GM21528 (cell line): ENCODE measurements around the gene SLC10A6.

Experiments used
- ATAC-seq: cut with Tn5 transposase; IDR thresholded peaks from one replicate; pipeline ENCODE4 v1.9.1; 2021; ENCODE audit warnings: mild to moderate bottlenecking, moderate library complexity; ENCODE audit not compliant: unreplicated experiment, low FRiP score

SLC10A6 gene

DNA sequence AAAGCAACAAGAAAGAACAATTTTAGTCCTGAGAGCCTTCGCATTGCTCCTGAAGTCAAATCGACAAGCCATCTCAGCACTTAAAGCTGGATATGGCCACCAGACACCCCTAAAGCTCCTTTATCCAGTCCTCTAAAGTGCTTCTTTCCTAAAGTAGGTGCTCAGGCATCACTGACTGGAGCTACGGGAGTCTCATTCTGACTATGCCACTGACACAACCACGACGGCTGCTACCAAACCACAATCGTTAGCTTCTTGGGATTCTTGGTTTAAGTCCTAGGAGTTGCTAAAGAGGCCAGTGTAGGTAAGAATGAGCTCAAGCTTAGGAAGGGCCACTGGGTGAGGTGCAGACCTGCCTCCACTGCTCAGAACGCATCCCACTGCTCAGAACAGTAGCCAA, 1.0 kb downstream of the SLC10A6 start:
- ATAC-seq = no peak

- no peak for ATAC-seq
Observed at GRCh38 chr4:86847571-86847970, 1.6 kb downstream of the SLC10A6 start.

- ATAC-seq = no peak
Observed at GRCh38 chr4:86846921-86847320, 2.3 kb downstream of the SLC10A6 start.

DNA sequence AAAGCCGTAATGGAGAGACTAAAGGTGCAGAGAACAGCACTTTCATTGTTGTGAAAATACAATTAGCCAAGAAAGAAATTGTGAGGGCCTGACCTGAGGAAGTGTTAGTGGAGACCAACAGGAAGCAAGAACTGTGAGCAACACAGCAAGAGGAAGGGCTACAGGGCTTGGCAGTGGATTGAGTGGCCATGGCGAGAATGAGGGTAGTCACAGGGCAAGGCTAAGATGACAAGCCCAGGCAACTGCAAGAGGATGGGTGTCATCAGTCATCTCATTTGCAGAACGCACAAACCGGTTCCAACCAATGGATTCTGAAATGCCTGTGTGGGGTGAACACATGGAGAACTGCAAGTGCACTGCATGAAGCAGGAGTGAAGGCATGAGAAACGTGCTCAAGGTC, 3.6 kb downstream of the SLC10A6 start:
- no peak for ATAC-seq

GRCh38 chr4:86841309-86841708, 7.9 kb downstream of the SLC10A6 start:
- no peak for ATAC-seq

DNA sequence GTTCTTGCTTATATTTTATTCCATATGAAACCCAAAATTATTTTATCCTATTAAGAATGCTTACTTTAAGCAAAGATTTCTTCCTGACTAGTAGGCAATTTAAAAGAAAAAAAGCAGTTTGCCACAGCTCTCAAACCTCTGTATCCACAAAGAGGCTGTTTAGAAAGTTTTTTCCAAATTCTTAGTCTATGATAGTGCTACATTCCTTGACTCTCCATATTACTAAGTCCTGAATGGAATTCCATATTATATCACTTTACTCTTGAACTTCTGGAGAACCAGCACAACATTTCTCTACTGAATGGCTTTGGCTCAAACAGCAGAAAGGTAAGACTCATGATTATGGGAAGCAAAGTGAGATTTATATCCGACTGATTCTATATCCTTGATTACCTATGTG, 8.3 kb downstream of the SLC10A6 start:
- no peak for ATAC-seq

GRCh38 chr4:86837691-86838503, 11.3 kb downstream of the SLC10A6 start:
- no peak for ATAC-seq

DNA sequence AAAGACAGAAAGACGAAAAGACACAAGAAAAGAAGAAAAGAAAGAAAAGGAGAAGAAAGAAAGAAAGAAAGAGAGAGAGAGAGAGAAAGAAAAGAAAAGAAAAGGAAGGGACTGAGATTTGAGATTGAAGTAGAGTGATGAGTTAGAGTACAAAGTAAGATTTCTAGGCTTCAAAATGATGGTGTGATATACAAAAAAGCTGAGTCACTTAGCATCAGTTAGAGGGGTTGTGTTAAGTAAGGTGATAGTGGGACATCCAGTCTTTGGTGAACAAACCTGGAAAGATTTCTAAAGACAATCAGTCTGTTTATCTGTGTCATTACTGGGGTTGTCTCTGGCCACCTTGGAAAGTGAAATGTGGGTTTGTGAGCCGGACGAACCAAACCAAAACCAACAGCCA, 13.5 kb downstream of the SLC10A6 start:
- no peak for ATAC-seq

- ATAC-seq = no peak
Observed at GRCh38 chr4:86834901-86835300, 14.3 kb downstream of the SLC10A6 start.

DNA sequence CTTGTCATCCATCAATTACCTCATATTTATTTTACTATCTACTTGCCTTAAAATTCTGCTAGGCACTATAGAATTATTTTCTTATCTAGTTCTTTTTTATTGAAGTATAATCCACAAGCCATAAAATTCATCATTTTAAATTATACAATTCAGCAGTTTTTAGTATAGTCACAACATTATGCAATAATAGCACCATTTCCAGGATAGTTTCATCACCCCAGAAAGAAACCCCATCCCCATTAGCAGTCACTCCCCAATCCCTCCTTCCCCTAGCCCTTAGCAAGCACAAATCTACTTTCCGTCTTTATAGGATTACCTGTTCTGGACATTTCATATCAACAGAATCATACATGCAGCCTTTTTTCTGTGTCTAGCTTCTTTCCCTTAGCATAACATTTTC, 15.6 kb downstream of the SLC10A6 start:
- no peak for ATAC-seq

DNA sequence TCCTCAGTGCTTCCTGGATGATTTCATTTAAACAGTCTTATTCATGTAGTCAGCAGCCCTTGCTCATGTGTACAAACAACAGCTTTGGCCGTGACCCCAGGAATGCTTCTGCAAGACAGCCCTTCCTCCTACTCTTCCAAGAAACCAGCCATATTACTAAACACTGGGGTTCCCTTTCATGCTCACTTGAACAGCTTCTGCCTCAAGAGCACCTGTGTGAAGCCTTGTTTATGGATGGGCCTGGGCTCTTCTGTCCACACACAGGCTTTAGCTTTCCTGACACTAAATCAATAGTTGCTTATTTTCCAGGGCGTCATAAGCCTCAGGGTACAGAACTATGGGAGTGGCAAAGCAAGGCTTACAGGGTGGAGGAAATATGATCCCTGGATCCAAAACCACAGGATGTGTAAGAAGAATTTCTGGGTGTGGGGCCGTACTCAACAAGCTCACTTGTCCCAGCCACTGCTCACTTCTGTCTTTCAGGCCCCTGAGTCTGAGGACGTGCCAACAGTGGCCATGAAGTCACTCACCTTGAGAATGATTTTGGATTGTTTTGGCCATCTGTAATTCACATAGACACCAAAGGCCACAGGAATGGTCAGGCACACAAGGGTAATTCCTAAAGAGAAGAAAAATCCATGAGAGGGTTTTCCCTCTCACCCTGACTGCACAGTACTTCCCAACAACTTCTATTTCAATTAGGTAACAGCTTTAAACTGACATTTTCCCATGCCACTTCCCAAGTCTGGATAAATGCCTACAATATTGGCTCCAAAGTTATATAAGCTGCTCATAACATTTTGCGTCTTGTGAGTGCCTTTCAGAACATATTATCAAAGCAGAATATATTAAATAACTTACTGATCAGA, 17.7 kb downstream of the SLC10A6 start:
- ATAC-seq = no peak

DNA sequence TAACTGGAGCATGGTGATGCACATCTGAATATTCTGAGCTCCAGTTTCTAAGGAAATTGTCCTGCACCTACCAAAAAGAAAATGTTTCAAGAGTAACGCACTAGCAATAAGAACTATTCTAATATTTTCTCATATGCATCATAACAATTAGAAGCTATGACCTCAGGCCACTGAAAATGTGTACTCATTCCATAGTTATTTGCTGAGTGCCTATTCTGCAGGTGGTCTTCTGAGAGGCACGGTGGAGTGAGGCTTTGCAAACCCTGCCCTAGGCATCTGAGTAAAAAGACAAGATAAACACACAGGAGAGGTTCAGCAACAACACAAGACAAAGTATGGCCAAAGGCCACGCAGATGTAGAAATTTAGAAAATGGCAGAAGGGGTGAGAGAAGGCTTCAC, 23.7 kb downstream of the SLC10A6 start:
- no peak for ATAC-seq

DNA sequence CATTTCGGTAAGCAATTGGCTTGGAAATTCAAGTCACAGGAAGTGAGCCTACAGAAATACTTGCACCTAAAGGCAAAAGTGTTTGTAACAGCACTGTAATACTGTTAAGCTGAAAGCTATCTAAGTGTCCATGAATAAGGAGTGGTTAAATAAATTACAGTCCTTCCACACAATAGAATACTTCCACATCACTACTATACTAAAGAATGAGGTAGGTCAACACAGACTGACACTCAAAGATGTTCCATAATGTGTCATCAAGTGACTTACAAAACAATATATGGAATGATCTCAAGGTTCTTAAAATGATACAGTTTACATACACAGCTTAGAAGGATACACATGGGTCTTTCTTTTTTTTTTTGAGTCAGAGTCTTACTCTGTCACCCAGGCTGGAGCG, 27.0 kb downstream of the SLC10A6 start:
- ATAC-seq = no peak

DNA sequence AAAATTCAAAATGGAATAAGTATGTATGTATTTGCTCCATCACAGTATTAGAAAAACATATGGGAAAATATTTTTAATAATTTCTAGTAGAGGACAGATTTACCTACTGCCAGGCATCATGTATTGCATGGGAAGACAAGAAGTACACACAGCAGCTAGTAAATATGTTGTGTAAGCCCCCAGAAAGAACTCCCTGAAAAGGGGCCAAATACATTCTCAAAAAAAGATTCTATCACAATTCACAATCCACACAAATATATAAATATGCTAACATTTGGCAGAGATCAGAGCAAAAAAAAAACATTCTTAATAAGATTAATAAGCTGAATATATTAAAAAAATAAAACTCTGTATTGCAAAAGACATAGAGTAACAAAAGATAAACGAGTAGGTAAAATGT, 28.0 kb downstream of the SLC10A6 start:
- no peak for ATAC-seq

- no peak for ATAC-seq
Observed at GRCh38 chr4:86819561-86819960, 29.6 kb downstream of the SLC10A6 start.

DNA sequence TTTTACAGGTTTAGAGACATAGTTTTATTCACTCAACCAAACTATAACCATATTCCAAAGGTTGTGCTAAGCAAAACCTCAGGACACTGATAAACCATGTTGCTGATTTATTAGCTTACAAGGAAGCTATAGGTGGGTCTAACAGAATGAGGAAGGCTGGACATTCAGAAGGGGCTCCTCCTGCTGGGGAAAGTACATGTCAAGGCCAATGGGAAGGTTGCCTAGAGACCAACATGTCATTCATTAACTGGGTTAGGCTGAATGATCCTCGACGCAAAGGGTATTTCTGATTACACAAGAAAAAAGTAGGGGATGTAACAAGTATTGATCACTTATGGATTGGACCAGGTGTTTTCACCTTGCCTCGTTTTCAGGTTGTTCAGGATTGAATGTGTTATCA, 30.3 kb downstream of the SLC10A6 start:
- ATAC-seq = no peak

GRCh38 chr4:86818211-86818610, 31.0 kb downstream of the SLC10A6 start:
- no peak for ATAC-seq

DNA sequence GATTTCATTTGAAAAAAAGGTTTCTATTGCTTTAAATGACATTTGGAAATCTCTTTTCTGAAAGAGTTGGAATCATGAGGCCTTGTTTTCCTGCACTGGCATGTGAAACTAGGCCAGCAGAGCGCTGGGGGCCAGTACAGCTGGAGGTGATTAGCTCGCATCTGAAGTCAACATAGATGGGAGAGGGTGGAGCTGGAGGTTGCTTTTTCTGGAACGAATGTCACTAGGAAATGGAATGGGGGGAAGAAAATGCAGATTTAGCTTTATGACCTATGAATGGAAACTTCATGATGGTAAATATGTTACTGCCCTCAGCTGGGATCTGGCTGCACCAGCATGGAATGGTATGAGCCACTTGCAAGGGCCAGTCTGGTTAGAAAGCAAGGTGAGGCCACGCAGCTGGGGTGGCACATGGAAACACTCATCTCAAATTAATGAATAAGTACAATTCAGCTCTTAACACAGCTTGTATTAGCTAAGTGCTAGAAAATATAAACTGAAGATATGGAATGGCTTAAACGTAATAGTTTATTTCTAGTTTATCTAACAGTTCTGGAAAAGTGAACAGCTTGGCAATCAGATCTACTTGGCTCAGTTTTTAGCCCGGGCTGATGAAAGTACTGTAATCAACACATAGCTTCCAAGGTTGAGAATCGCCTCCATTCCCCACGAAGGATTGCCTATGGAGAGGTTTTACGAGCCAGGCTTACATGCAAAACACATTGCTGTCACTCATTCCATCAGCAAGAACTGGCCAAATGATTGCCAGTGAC, 32.5 kb downstream of the SLC10A6 start:
- no peak for ATAC-seq

DNA sequence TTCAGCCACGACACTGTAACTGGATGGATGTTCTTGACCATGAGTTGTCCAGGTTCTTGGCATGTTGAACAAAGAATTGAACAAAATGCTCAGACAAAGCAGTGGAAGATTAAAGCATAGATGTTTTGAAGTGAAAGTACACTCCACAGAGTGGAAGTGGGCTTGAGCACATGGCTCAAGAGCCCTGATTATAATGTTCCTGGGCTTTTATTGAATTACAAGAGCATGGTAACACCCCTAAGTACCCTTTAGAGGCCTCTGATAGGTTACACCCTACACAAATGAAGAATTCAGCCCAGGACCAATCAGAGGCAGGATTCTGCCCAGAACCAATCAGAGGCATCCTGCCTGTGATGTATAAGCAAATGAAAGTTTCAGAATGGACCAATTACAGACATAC, 33.5 kb downstream of the SLC10A6 start:
- no peak for ATAC-seq

GRCh38 chr4:86810847-86811246, 38.3 kb downstream of the SLC10A6 start:
- ATAC-seq = no peak

DNA sequence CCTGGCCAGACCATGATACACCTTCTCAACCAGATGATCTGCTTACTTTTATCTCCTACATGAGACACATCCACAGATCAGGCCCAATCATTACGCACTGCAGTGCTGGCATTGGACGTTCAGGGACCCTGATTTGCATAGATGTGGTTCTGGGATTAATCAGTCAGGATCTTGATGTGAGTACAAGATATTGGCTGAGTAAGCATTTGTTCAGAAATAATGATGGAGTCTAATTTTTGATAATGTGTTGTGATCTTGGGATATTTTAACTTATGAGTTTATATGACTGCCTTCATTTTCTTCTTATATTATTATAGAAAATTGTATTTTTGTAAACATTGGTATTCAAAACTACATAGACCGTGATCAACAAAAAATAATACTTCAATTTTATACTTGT, 39.4 kb downstream of the SLC10A6 start:
- no peak for ATAC-seq
